HL-60 (cell line): Measurements from ENCODE around the gene SPOP.

Experiments
- DNase-seq, 2 experiments: peaks; one replicate each; pipeline ENCODE4 v3.0.0-alpha.2; 2010 to 2020; ENCODE audit warnings: low read depth in 1 of 2, low spot score in 1 of 2
- H3K27ac ChIP-seq: fragments of 250-450 bp; sonication (Bioruptor Pico); replicated peaks from 2 replicates; pipeline ENCODE4 v1.5.1; 2020; ENCODE audit warnings: mild to moderate bottlenecking, moderate library complexity
- H3K27me3 ChIP-seq: fragments of 250-450 bp; sonication (Bioruptor Pico); 2 replicates; pipeline ENCODE4 v1.5.1; 2021; ENCODE audit warnings: mild to moderate bottlenecking, moderate library complexity; ENCODE audit not compliant: insufficient read depth, poor library complexity, severe bottlenecking
- H3K4me3 ChIP-seq: replicated peaks from 2 replicates; pipeline ENCODE4 v1.5.1; 2011; ENCODE audit warnings: mild to moderate bottlenecking, control low read depth, low read length; ENCODE audit not compliant: insufficient read depth
- GABPA ChIP-seq: IDR thresholded peaks from 2 replicates; pipeline ENCODE4 v1.6.1; 2012; ENCODE audit warnings: low read depth
- POLR2AphosphoS5 ChIP-seq: IDR thresholded peaks from 2 replicates; pipeline ENCODE4 v1.6.1; 2012; ENCODE audit warnings: low read depth
- SPI1 ChIP-seq: IDR thresholded peaks from 2 replicates; pipeline ENCODE4 v1.6.1; 2012; ENCODE audit warnings: low read depth, mild to moderate bottlenecking, borderline replicate concordance
- TF ChIP-seq, protein P1 (sequence below): IDR thresholded peaks from one replicate; pipeline ENCODE4 v1.5.1; 2011; ENCODE audit warnings: low read length, control low read depth, inconsistent platforms; ENCODE audit not compliant: insufficient read depth
- TF ChIP-seq, protein P2 (sequence below): IDR thresholded peaks from 2 replicates; pipeline ENCODE4 v1.6.1; 2012; ENCODE audit warnings: low read depth; ENCODE audit not compliant: insufficient replicate concordance

The SPOP gene

DNA sequence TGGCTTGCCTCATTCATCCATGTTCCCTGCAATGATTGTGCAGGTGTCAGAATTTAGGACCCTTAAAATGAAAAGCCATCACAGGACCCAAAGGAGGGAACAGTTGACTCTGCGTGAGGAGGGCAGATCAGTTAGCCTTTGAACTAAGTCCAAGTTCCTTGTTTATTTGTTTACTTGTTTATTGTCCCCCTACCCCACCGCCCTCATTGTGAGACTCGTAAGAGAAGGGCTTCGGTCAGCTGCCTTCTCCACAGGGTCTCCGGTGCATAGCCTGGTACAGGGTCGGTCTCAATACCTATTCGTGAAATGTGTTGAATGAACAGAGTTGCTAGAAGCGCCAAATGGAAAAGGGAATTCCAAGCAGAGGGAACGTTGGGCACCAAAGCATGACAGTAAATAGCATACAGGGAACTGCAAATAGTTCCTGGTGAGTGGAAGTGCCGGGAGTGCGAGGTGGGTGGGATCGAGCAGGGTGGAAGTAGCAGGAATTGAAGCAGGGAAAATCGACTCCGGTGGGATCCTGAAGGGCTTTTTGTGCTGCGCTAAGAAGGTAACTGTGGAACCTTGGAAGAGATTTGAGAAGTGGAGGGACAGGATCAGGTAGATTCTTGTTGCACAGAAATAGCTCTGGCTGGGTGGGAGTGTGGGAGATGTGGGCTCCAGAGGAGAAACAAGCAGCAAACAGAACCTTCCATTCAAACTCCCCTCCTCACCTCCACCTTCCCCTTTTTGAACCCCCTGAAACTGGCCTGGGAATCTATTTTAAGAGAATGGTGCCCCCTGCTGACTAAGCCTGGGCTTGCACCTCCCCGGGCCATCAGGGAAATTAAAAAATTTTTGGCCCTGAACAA lies 17.2 kb upstream of the SPOP start:
- TF ChIP-seq SPI1, result peak; percentile 55; the same call in 1 of the 2 replicates
- no peak for TF ChIP-seq POLR2AphosphoS5
- TF ChIP-seq, protein P1, sequence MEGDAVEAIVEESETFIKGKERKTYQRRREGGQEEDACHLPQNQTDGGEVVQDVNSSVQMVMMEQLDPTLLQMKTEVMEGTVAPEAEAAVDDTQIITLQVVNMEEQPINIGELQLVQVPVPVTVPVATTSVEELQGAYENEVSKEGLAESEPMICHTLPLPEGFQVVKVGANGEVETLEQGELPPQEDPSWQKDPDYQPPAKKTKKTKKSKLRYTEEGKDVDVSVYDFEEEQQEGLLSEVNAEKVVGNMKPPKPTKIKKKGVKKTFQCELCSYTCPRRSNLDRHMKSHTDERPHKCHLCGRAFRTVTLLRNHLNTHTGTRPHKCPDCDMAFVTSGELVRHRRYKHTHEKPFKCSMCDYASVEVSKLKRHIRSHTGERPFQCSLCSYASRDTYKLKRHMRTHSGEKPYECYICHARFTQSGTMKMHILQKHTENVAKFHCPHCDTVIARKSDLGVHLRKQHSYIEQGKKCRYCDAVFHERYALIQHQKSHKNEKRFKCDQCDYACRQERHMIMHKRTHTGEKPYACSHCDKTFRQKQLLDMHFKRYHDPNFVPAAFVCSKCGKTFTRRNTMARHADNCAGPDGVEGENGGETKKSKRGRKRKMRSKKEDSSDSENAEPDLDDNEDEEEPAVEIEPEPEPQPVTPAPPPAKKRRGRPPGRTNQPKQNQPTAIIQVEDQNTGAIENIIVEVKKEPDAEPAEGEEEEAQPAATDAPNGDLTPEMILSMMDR, result peak; percentile 58
- peak in 1 of 2 experiments; percentile 65 for DNase-seq
- no peaks in the 10 kb centered on the region for H3K27me3 ChIP-seq
- H3K27ac ChIP-seq, result no peak overlapping the region
- H3K4me3 ChIP-seq, result no peak overlapping the region

DNA sequence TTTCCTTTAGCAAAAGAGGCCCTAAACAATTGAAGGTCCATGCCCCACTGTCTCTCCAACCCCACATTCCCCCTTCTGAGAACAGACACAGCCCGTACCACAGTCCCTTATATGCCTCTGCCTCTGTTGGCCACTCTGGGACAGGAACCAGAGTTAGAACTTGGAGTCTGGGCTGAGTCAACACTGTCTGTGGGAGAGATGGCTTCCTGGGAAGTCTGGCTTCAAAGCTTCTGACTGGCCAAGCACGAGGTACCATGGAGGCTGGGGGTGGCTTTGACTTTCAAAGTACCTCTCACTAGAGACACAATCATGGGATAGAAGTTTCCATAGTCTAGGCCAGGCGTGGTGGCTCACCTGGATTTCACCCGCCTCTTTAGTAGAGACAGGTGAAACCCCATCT lies 14.9 kb upstream of the SPOP start:
- H3K27ac ChIP-seq, result no peak overlapping the region
- TF ChIP-seq SPI1 (no peak), GABPA (no peak), POLR2AphosphoS5 (no peak)
- TF ChIP-seq, protein P1, result no peak
- TF ChIP-seq, protein P2, sequence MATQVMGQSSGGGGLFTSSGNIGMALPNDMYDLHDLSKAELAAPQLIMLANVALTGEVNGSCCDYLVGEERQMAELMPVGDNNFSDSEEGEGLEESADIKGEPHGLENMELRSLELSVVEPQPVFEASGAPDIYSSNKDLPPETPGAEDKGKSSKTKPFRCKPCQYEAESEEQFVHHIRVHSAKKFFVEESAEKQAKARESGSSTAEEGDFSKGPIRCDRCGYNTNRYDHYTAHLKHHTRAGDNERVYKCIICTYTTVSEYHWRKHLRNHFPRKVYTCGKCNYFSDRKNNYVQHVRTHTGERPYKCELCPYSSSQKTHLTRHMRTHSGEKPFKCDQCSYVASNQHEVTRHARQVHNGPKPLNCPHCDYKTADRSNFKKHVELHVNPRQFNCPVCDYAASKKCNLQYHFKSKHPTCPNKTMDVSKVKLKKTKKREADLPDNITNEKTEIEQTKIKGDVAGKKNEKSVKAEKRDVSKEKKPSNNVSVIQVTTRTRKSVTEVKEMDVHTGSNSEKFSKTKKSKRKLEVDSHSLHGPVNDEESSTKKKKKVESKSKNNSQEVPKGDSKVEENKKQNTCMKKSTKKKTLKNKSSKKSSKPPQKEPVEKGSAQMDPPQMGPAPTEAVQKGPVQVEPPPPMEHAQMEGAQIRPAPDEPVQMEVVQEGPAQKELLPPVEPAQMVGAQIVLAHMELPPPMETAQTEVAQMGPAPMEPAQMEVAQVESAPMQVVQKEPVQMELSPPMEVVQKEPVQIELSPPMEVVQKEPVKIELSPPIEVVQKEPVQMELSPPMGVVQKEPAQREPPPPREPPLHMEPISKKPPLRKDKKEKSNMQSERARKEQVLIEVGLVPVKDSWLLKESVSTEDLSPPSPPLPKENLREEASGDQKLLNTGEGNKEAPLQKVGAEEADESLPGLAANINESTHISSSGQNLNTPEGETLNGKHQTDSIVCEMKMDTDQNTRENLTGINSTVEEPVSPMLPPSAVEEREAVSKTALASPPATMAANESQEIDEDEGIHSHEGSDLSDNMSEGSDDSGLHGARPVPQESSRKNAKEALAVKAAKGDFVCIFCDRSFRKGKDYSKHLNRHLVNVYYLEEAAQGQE, result no peak
- no peak overlapping the region for H3K4me3 ChIP-seq
- H3K27me3 ChIP-seq, result no peaks in the 10 kb centered on the region
- no peak for DNase-seq

DNA sequence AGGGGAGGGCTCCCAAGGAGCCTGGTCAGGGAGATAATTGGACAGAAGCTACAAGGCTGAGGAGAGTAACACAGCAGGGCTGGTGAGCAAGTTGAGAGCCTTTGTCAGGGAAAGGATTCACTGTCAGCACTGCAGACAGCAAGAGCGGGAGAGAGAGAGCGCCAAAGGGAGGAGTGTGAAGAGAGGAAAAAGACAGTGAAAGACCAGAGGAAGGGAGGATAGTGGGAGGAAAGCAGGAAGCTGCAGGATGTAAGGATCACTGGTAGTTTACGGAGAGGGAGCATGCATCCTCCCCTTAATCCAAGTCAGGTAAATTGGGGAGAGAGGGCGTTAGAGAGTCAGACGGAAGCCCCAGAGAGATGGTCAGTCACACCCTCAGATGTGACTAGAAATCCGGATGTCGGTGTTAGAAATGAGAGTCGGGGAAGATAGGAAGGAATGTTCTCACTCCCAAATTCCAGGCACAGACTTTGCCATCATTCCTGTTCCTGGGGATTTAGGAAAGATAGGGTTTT lies 13.8 kb upstream of the SPOP start:
- no peak for DNase-seq
- TF ChIP-seq, protein P2, result no peak
- TF ChIP-seq GABPA (no peak), POLR2AphosphoS5 (no peak), SPI1 (no peak)
- TF ChIP-seq, protein P1, result no peak
- Histone ChIP-seq H3K27ac (no peak overlapping the region), H3K27me3 (no peaks in the 10 kb centered on the region), H3K4me3 (no peak overlapping the region)
